H7 (cell line): ENCODE results near the gene ERN2. TPM values are rescaled to one million over a fixed set of nuclear protein-coding genes. Genes with fewer than 3 reads are reported as not detected.

Experiments used
- DNase-seq: peaks from one replicate; pipeline ENCODE4 v3.0.0; 2012
- H3K27me3 ChIP-seq: 2 replicates; pipeline ENCODE4 v1.6.0; 2011; ENCODE audit warnings: mild to moderate bottlenecking, low read length; ENCODE audit not compliant: control insufficient read depth, insufficient read depth
- H3K36me3 ChIP-seq: replicated peaks from 2 replicates; pipeline ENCODE4 v1.5.1; 2011; ENCODE audit warnings: low read length; ENCODE audit not compliant: control insufficient read depth, insufficient read depth
- H3K4me3 ChIP-seq: 2 replicates; pipeline ENCODE4 v1.5.1; 2011; ENCODE audit warnings: low read depth, mild to moderate bottlenecking, control low read depth, low read length, moderate library complexity; ENCODE audit not compliant: insufficient read depth
- total RNA-seq: library from RNA; depleted of rRNA; stranded (reverse); fragments of >200 nt; shearing (Covaris generic); gene quantifications from 2 replicates; pipeline ENCODE4 v1.2.3, GENCODE V29; 2014

The ERN2 gene
- total RNA-seq, 1 experiment from 2014 or later, result 3.7 TPM

- Histone ChIP-seq H3K4me3 (no peak overlapping the region), H3K27me3 (no peaks in the 10 kb centered on the region), H3K36me3 (peaks cover 1% of the 10 kb centered on the region; the same call in 1 of the 2 replicates)
- DNase-seq, result no peak
Measured at GRCh38 chr16:23704772-23705516, 8.1 kb downstream of the ERN2 start.

GRCh38 chr16:23702951-23703350 is 10.1 kb downstream of the ERN2 start:
- no peak for DNase-seq
- H3K36me3 ChIP-seq, result no peaks in the 10 kb centered on the region
- H3K27me3 ChIP-seq, result no peaks in the 10 kb centered on the region
- H3K4me3 ChIP-seq, result no peak overlapping the region

GRCh38 chr16:23701045-23701444 is 12.0 kb downstream of the ERN2 start:
- Histone ChIP-seq H3K27me3 (no peaks in the 10 kb centered on the region), H3K36me3 (no peaks in the 10 kb centered on the region), H3K4me3 (no peak overlapping the region)
- DNase-seq, result no peak

DNA sequence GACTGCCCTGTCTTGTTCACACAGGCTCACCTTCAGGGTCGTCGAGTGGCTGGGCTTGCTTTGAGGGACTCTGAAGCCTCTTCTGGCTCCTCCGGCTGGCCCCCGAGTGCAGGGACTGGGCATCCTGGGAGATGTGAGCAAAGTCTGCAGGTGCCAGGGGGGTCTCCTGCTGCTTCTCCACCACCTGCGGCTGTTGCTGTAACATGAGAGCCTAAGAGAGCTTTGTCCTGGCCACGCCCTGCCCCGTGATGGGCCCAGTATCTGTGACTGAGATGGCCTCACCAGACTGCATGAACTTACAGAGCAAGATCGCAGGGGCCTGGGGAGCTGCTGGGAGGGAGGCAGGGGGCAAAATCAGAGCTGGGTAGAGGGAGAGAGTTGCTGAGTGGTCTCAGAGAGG is 12.5 kb downstream of the ERN2 start:
- Histone ChIP-seq H3K36me3 (no peaks in the 10 kb centered on the region), H3K4me3 (no peak overlapping the region), H3K27me3 (no peaks in the 10 kb centered on the region)
- DNase-seq, result peak; percentile 74

GRCh38 chr16:23700093-23700492 is 12.9 kb downstream of the ERN2 start:
- Histone ChIP-seq H3K4me3 (no peak overlapping the region), H3K36me3 (no peaks in the 10 kb centered on the region), H3K27me3 (no peaks in the 10 kb centered on the region)
- no peak for DNase-seq

- Histone ChIP-seq H3K36me3 (no peaks in the 10 kb centered on the region), H3K27me3 (no peaks in the 10 kb centered on the region), H3K4me3 (no peak overlapping the region)
- no peak for DNase-seq
Measured at GRCh38 chr16:23699100-23699499, 13.9 kb downstream of the ERN2 start.

DNA sequence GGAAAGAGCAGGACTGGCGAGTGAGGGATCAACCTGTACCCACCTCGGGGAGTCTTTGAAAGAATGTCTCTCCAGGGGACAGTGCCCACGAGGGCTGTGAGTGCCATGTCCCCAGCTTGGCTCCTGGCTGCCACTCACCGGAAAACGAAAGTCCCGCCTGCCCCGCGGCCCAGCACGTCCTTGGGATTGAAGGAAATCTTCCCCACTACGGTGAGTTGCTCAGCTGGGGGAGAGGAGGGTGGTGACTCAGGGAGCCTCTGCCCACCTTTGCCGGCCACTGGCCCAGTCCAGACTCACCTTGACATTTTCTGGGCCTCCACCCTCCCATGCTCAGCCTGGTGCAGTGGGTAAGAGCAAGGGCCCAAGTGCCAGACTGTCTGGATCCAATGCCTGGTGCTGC is 17.3 kb downstream of the ERN2 start:
- peaks cover 2% of the 10 kb centered on the region for H3K36me3 ChIP-seq
- no peaks in the 10 kb centered on the region for H3K27me3 ChIP-seq
- no peak overlapping the region for H3K4me3 ChIP-seq
- DNase-seq, result no peak

DNA sequence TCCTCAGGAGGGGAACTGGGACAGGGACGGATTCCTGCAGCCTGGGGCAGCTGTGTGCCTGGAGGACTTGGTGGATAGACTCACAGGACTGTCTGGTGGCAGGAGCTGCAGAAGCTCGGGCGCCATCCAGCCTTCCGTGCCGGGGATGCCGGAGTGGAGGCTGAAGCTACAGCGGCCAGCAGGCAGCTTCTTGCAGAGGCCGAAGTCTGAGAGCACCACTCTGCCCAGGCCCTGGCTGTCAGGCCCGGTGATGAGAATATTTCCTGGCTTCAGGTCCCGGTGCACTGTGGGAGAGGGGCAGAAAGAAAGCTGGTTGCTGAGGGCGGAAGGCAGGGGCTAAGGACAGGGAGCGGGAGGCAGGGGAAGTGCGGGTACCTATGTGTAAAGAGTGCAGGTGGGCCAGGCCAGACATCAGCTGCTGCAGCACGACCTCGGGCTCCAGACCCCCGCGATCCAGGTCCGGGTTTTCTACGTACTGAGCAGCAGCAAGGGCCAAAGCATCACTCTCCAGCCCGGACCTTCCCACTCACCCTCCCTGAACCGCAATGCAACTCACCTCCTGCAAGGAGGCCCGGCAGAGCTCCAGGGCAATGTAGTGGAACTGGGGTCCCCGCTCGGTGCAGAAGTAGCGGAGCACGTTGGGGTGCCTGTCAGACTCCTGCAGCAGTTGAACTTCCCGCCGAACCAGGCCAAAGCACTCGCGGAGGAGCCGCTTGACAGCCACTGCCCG is 18.2 kb downstream of the ERN2 start:
- Histone ChIP-seq H3K4me3 (peak overlapping the region; percentile 44), H3K36me3 (peaks cover 10% of the 10 kb centered on the region), H3K27me3 (no peaks in the 10 kb centered on the region)
- peak; percentile 92 for DNase-seq

GRCh38 chr16:23694265-23694643 is 18.8 kb downstream of the ERN2 start:
- Histone ChIP-seq H3K27me3 (no peaks in the 10 kb centered on the region), H3K4me3 (peak overlapping the region; percentile 44), H3K36me3 (peaks cover 13% of the 10 kb centered on the region)
- DNase-seq, result no peak

GRCh38 chr16:23692190-23692837 is 20.7 kb downstream of the ERN2 start:
- DNase-seq, result no peak
- Histone ChIP-seq H3K27me3 (no peaks in the 10 kb centered on the region), H3K36me3 (peaks cover 30% of the 10 kb centered on the region), H3K4me3 (no peak overlapping the region)

DNA sequence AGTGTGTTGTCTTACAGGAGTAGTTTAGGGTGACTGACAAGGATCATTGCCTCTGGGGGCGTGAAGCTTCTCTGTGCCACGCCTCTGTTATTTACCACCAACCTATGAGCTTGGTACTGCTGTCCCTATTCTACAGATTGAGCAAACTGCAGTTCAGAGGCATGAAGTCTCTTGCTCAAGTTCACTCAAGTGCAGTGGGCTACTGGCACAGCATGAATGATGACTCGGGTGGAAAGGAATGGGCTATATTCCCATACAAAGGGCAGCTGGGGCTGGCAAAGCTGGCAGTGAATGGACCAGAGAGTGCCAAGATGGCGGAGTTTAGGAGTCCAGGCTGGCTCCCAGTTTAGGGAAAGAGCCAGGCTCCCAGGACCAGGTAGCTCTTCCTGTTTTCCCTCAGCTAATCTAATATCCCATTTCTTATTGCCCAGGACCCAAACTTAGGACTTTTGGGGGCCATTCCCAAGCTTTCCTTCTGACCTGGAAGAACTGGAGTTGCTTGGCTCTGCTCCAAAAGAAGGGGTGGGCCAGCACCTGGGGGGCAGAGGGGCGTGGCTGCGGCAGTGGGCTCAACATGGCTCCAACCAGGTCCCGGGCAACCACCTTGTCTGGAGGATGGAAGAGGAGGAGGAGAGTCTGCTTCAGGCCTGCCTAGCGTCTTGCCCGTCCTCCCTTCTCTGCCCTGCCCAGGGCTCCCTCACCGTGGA is 21.4 kb downstream of the ERN2 start:
- DNase-seq, result no peak
- no peak overlapping the region for H3K4me3 ChIP-seq
- peaks cover 36% of the 10 kb centered on the region for H3K36me3 ChIP-seq

DNA sequence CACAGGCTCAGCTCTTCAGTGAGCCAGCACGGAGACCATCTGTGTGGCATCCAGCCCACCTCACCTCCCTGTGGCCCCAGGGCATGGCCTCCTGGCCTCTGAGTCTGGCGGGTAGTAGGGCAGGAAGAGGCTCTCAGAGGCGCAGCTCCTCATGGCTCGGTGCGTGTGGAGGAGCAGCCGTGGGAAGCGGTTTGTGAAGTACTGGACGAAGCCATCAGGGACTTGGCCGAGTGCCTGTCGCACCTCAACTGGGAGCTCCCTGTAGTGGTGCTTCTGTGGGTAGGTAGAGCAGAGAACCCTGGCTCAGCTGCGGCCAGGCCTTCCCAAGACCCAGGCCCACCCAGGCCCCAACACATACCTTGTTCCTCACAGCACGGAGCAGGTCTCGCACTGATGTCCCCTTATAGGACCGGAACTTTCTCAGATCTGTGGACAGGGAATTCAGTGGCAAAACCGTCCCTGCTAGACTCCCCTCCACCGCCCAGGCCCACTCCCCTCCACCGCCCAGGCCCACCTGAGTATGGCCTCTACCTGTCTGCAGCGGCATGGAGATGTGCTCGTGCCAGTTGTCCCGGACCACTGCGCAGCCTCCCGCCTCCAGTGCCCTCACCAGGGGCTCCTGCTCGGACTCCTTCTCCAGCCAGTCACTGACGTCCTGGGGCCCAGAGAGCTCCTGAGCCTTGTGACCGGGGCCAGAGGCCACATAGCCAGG is 22.1 kb downstream of the ERN2 start:
- no peak for DNase-seq
- Histone ChIP-seq H3K27me3 (no peaks in the 10 kb centered on the region), H3K4me3 (no peak overlapping the region), H3K36me3 (peaks cover 42% of the 10 kb centered on the region)

More for the DNA sequence above, 21.4 kb downstream of the ERN2 start:
- H3K27me3 ChIP-seq, result no peaks in the 10 kb centered on the region

GRCh38 chr16:23689442-23690187 is 23.4 kb downstream of the ERN2 start:
- Histone ChIP-seq H3K4me3 (no peak overlapping the region), H3K27me3 (no peaks in the 10 kb centered on the region), H3K36me3 (peaks cover 45% of the 10 kb centered on the region)
- no peak for DNase-seq
